T-helper 17 cell (primary cell): Measurements from ENCODE around the gene CLCF1. TPM values are rescaled to one million over a fixed set of nuclear protein-coding genes. Genes with fewer than 3 reads are reported as not detected.

ENCODE experiments used
- ATAC-seq: fragments of 150-1000 bp; cut with Tn5 transposase; 2 replicates; pipeline ENCODE4 v1.10.0; 2021; ENCODE audit warnings: mild to moderate bottlenecking, moderate library complexity
- DNase-seq, 3 donors: peaks; one replicate each; pipeline versions ENCODE4 v3.0.0 to v3.0.0-alpha.2; 2020 to 2021
- H3K9me3 ChIP-seq: one replicate; pipeline ENCODE4 v1.7.0; 2013; ENCODE audit warnings: low read length, mild to moderate bottlenecking; ENCODE audit not compliant: control insufficient read depth, poor library complexity, severe bottlenecking
- H3K27ac Mint-ChIP-seq: one replicate; pipeline ENCODE4 v1.8.0; 2022; ENCODE audit warnings: mild to moderate bottlenecking, moderate library complexity, mixed read lengths
- H3K27me3 Mint-ChIP-seq: one replicate; pipeline ENCODE4 v1.8.0; 2022; ENCODE audit warnings: mixed read lengths
- H3K36me3 Mint-ChIP-seq: one replicate; pipeline ENCODE4 v1.8.0; 2022; ENCODE audit warnings: low read depth, mixed read lengths
- H3K4me1 Mint-ChIP-seq: one replicate; pipeline ENCODE4 v1.8.0; 2022; ENCODE audit warnings: mild to moderate bottlenecking, mixed read lengths
- H3K4me3 Mint-ChIP-seq: one replicate; pipeline ENCODE4 v1.8.0; 2022; ENCODE audit warnings: mild to moderate bottlenecking, moderate library complexity, mixed read lengths
- total RNA-seq, 4 donors: library from RNA in 2 of 4; stranded (reverse) in 2 of 4; gene quantifications; one replicate each; pipeline ENCODE4 v1.2.3 and lab custom pipeline; 2022 to 2026

The CLCF1 gene
- total RNA-seq, 2 donors from 2014 or later: 7.3 to 7.5 TPM

- ATAC-seq (no peak), DNase-seq (no peak)
- H3K27me3 Mint-ChIP-seq: no peaks in the 10 kb centered on the region
- H3K27ac Mint-ChIP-seq: peak overlapping the region; percentile 94
- peaks cover 29% of the 10 kb centered on the region for H3K4me1 Mint-ChIP-seq
- H3K9me3 ChIP-seq: no peaks in the 10 kb centered on the region
- peaks cover 3% of the 10 kb centered on the region for H3K36me3 Mint-ChIP-seq
- H3K4me3 Mint-ChIP-seq: peak overlapping the region; percentile 78
Measured at GRCh38 chr11:67396587-67397389, 23.4 kb upstream of the CLCF1 start.

DNA sequence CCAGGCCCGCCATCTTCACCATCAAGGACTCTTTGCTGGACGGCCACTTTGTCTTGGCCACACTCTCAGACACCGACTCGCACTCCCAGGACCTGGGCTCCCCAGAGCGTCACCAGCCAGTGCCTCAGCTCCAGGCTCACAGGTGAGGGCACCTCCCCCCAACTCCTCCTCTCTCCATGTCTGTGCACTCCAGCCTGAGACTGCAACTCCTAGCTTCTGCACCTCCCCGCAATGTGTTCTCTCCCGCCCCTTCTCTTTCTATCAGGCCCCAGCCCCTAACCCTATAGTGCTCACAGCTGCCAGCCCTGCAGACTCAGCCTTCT is 22.8 kb upstream of the CLCF1 start:
- H3K9me3 ChIP-seq: no peaks in the 10 kb centered on the region
- ATAC-seq: no peak
- Mint-ChIP-seq H3K27ac (no peak overlapping the region), H3K27me3 (no peaks in the 10 kb centered on the region), H3K4me3 (peak overlapping the region; percentile 19), H3K36me3 (peaks cover 3% of the 10 kb centered on the region), H3K4me1 (peaks cover 31% of the 10 kb centered on the region)
- DNase-seq: no peak

DNA sequence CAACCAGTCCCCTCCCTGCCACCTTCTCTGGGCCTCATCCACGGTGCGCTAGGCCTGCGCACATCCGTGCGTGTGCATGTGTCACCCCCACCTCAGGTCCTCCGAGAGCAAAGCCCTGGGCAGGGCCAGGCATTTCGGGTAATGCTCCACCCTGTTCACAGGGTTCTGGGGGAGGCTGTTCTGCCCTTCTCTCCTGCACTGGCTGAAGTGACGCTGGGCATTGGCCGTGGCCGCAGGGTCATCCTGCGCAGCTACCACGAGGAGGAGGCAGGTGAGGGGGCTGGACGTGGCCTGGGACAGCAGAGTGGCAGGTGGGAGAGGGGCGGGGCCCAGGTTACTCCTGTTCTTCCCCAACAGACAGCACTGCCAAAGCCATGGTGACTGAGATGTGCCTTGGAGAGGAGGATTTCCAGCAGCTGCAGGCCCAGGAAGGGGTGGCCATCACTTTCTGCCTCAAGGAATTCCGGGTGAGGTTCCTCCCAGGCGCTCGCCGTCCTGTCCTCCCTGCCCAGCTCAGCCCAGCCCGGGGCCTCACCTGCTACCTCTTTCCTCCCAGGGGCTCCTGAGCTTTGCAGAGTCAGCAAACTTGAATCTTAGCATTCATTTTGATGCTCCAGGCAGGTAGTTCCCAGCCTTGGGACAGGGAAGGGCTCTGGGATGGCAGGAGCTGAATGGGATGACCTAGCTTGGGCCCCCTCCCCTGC is 22.3 kb upstream of the CLCF1 start:
- Mint-ChIP-seq H3K27me3 (no peaks in the 10 kb centered on the region), H3K36me3 (peaks cover 3% of the 10 kb centered on the region), H3K27ac (no peak overlapping the region), H3K4me3 (peak overlapping the region; percentile 19), H3K4me1 (peaks cover 33% of the 10 kb centered on the region)
- DNase-seq (no peak), ATAC-seq (no peak)
- no peaks in the 10 kb centered on the region for H3K9me3 ChIP-seq

GRCh38 chr11:67393990-67394389 is 20.6 kb upstream of the CLCF1 start:
- H3K36me3 Mint-ChIP-seq: peaks cover 3% of the 10 kb centered on the region
- ATAC-seq: no peak
- no peak for DNase-seq
- H3K4me1 Mint-ChIP-seq: peaks cover 38% of the 10 kb centered on the region
- H3K27me3 Mint-ChIP-seq: no peaks in the 10 kb centered on the region
- H3K4me3 Mint-ChIP-seq: peak overlapping the region; percentile 88
- no peaks in the 10 kb centered on the region for H3K9me3 ChIP-seq
- no peak overlapping the region for H3K27ac Mint-ChIP-seq

DNA sequence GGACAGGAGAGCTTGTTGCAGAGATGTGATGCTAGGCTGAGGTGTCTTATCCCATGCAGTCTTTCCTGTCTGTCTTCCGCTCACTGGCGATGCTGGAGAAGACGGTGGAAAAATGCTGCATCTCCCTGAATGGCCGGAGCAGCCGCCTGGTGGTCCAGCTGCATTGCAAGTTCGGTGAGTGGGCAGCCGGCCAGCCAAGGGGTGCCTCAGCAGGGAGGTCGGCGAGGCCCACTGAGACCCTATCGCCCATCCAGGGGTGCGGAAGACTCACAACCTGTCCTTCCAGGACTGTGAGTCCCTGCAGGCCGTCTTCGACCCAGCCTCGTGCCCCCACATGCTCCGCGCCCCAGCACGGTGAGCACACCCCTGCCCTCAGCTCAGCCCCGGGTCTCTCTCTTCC is 20.0 kb upstream of the CLCF1 start:
- Mint-ChIP-seq H3K27ac (no peak overlapping the region), H3K27me3 (no peaks in the 10 kb centered on the region), H3K4me3 (peak overlapping the region; percentile 88), H3K4me1 (peaks cover 38% of the 10 kb centered on the region), H3K36me3 (peaks cover 3% of the 10 kb centered on the region)
- H3K9me3 ChIP-seq: no peaks in the 10 kb centered on the region
- DNase-seq (no peak), ATAC-seq (no peak)

DNA sequence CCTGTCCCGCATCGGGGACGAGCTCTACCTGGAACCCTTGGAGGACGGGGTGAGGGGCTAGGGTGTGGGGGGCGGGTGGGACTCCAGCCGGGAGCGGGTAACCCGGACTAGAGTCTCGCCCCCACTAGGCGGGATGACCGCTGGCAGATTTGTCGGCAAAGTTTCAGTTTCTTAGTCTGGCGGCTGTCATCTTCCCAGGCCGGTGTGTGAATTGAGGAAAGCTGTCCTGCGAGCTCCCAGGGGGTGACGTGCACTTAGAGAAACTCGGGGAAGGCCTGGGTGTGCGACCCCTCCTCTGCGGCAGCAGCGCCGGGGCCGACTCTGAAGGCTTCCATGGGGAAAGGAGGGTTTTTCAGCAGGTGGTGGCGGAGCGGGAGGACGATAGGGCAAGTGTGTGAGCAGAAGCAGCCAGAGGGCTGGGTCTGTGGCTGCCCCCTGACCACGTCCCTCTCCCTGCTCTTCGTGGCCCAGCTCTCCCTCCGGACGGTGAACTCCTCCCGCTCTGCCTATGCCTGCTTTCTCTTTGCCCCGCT is 18.9 kb upstream of the CLCF1 start:
- DNase-seq (no peak), ATAC-seq (peak; percentile 13)
- Mint-ChIP-seq H3K36me3 (peaks cover 3% of the 10 kb centered on the region), H3K4me1 (peaks cover 34% of the 10 kb centered on the region), H3K27ac (no peak overlapping the region), H3K4me3 (peak overlapping the region; percentile 88), H3K27me3 (no peaks in the 10 kb centered on the region)
- H3K9me3 ChIP-seq: no peaks in the 10 kb centered on the region

GRCh38 chr11:67391304-67392182 is 18.1 kb upstream of the CLCF1 start, which contains the start of gene RAD9A:
Gene RAD9A (plus strand): TSS chr11:67391986. CDS start chr11:67392045, 59 bp downstream.
- Mint-ChIP-seq H3K36me3 (peaks cover 3% of the 10 kb centered on the region), H3K4me3 (peak within 1 kb of the TSS; percentile 88), H3K27me3 (no peaks in the 10 kb centered on the region), H3K4me1 (peaks cover 31% of the 10 kb centered on the region), H3K27ac (peak within 1 kb of the TSS; percentile 78)
- DNase-seq: peak; percentile 84 to 95 (median 90)
- H3K9me3 ChIP-seq: no peaks in the 10 kb centered on the region
- ATAC-seq: peak; percentile 85

GRCh38 chr11:67390947-67391303 is 17.5 kb upstream of the CLCF1 start:
- Mint-ChIP-seq H3K4me3 (peak overlapping the region; percentile 88), H3K36me3 (peaks cover 3% of the 10 kb centered on the region), H3K27me3 (no peaks in the 10 kb centered on the region), H3K27ac (peak overlapping the region; percentile 78), H3K4me1 (peaks cover 28% of the 10 kb centered on the region)
- no peaks in the 10 kb centered on the region for H3K9me3 ChIP-seq
- DNase-seq (no peak), ATAC-seq (no peak)

DNA sequence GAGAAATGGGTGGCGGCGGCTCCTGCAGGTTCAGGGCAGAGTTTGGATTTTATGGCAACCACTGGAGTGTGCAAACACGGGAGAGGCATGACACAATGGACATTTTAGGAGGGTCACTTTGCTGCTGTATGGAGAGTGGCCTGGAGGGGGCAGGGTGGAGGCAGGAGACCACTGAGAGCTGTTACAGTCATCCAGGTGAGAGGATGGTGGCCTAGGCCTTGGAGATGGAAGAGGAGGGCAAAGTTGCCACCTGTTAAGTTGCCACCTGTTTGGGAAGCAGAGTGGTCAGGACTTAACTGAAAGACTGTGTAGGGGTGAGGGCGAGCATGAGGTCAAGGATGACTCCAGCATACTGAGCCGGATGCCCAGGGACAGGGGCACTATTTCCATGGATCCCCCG is 16.1 kb upstream of the CLCF1 start:
- no peaks in the 10 kb centered on the region for H3K9me3 ChIP-seq
- peak; percentile 43 for ATAC-seq

DNA sequence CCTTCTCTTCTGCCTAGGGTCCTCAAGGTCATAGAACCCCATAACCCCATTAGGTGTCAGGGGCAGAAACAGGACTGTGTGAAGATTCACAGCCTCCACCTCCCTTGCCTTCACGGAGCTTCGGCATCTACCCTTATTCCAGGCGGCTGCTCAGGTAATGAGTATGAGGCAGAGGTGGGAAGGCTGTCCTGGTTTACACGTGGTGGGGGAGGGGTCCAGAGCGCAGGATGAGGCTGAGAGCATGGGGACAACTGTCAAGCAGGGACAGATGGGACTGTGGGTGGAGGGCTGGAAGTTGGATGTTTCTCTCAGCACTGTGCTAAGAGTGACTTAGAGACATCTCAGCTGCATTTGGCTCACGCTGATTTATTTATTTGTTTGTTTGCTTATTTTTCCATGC is 14.1 kb upstream of the CLCF1 start:
- Mint-ChIP-seq H3K4me3 (no peak overlapping the region), H3K27me3 (no peaks in the 10 kb centered on the region)
- no peak for ATAC-seq

More for the DNA sequence above, 16.1 kb upstream of the CLCF1 start:
- Mint-ChIP-seq H3K36me3 (peaks cover 3% of the 10 kb centered on the region), H3K27me3 (no peaks in the 10 kb centered on the region), H3K4me3 (peak overlapping the region; percentile 90), H3K4me1 (peaks cover 28% of the 10 kb centered on the region), H3K27ac (peak overlapping the region; percentile 82)
- DNase-seq: no peak

GRCh38 chr11:67387069-67387468 is 13.7 kb upstream of the CLCF1 start:
- Mint-ChIP-seq H3K27me3 (no peaks in the 10 kb centered on the region), H3K4me1 (peaks cover 25% of the 10 kb centered on the region), H3K27ac (no peak overlapping the region), H3K4me3 (no peak overlapping the region), H3K36me3 (no peaks in the 10 kb centered on the region)
- DNase-seq (no peak), ATAC-seq (no peak)
- H3K9me3 ChIP-seq: no peaks in the 10 kb centered on the region

More for the DNA sequence above, 14.1 kb upstream of the CLCF1 start:
- Mint-ChIP-seq H3K36me3 (no peaks in the 10 kb centered on the region), H3K4me1 (peaks cover 23% of the 10 kb centered on the region), H3K27ac (no peak overlapping the region)
- no peak for DNase-seq
- no peaks in the 10 kb centered on the region for H3K9me3 ChIP-seq

DNA sequence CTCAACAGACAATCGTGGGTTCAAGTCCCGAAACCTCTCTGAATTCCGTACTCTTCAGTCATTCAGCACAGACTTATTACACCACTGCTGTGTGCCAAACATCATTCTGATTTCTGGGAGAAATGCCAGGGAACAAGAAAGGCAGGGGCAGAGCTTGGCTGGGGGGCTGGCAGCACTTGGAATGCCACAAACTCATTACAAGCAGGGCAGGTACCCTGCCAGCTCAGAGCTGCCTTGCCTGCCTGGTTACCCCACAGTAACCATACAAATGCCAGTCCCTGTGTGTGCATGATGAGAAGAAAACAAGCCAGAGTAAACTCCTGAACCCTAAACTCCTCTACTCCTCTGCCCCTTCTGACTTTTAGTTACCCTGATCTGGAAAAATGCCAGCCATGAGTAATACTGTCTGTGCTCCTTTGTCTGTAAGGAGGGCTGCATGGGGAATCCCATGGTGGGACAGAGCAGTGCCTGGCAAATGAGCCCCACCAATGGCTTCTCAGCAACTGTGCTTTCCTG is 11.5 kb upstream of the CLCF1 start:
- H3K4me3 Mint-ChIP-seq: no peak overlapping the region
- H3K9me3 ChIP-seq: no peaks in the 10 kb centered on the region
- H3K27ac Mint-ChIP-seq: no peak overlapping the region
- DNase-seq: no peak
- H3K27me3 Mint-ChIP-seq: no peaks in the 10 kb centered on the region
- peaks cover 26% of the 10 kb centered on the region for H3K4me1 Mint-ChIP-seq
- no peaks in the 10 kb centered on the region for H3K36me3 Mint-ChIP-seq
- no peak for ATAC-seq
